Transverse colon (tissue), 4 donors: ENCODE data around the gene GSG1L2.

Experiments
- EP300 ChIP-seq: sonication (generic); formaldehyde crosslinking; IDR thresholded peaks from one replicate; pipeline ENCODE4 v1.6.1; 2017; ENCODE audit warnings: antibody characterized with exemption, low read depth
- POLR2A ChIP-seq: fragments of 450-650 bp; IDR thresholded peaks from one replicate; pipeline ENCODE4 v1.6.1; 2016; ENCODE audit warnings: antibody characterized with exemption, mild to moderate bottlenecking, moderate library complexity
- POLR2AphosphoS5 ChIP-seq, 3 donors: sonication (generic); formaldehyde crosslinking; IDR thresholded peaks; one replicate each; pipeline ENCODE4 v1.6.1; 2016; ENCODE audit warnings: antibody characterized with exemption in 3 of 3
- TF ChIP-seq, protein P1 (sequence below), 5 experiments: fragments of 200-600 bp in 3 of 5; fragments of 450-650 bp in 2 of 5; sonication (generic) in 3 of 5; IDR thresholded peaks; 1 replicate in 2 of 5; 2 replicates in 3 of 5; pipeline ENCODE4 v1.5.1; 2016 to 2017; ENCODE audit warnings: antibody characterized with exemption in 5 of 5, inconsistent platforms in 3 of 5, mild to moderate bottlenecking in 2 of 5, moderate library complexity in 1 of 5

DNA sequence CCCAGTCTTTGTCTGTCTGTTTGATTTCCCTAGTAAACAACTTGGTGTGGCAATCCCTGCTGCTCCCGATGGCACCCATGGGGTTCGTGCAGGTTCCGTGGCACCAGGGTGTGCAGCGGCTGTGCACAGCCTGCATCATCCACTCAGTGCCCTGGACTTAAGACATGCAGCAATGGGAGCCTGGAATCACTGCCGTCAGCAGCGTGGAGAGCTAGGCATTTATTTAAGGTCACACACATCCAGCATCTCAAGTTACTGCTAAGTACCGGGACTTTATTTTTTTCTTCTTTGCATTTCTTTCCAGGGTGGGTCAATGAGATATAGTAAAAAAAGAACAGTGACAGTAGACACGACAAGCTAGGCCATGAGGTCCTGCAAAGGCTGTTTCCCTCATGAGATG is 33.3 kb downstream of the GSG1L2 start:
- TF ChIP-seq, protein P1, sequence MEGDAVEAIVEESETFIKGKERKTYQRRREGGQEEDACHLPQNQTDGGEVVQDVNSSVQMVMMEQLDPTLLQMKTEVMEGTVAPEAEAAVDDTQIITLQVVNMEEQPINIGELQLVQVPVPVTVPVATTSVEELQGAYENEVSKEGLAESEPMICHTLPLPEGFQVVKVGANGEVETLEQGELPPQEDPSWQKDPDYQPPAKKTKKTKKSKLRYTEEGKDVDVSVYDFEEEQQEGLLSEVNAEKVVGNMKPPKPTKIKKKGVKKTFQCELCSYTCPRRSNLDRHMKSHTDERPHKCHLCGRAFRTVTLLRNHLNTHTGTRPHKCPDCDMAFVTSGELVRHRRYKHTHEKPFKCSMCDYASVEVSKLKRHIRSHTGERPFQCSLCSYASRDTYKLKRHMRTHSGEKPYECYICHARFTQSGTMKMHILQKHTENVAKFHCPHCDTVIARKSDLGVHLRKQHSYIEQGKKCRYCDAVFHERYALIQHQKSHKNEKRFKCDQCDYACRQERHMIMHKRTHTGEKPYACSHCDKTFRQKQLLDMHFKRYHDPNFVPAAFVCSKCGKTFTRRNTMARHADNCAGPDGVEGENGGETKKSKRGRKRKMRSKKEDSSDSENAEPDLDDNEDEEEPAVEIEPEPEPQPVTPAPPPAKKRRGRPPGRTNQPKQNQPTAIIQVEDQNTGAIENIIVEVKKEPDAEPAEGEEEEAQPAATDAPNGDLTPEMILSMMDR (IDR thresholded peaks at IDR 0.05): no peak
- TF ChIP-seq POLR2A (no peak), POLR2AphosphoS5 (IDR thresholded peaks at IDR 0.05) (no peak), EP300 (no peak)
